GM21381 (cell line): Measurements from ENCODE around the gene NINL.
"Not testable (repeated sequence)": the region's sequence is repeated elsewhere in the genome, so short reads cannot be mapped to it uniquely, and the experiment has no call there.

ENCODE experiments used
- ATAC-seq: cut with Tn5 transposase; IDR thresholded peaks from one replicate; pipeline ENCODE4 v1.9.1; 2021; ENCODE audit warnings: mild to moderate bottlenecking, moderate library complexity; ENCODE audit not compliant: unreplicated experiment

The NINL gene

DNA sequence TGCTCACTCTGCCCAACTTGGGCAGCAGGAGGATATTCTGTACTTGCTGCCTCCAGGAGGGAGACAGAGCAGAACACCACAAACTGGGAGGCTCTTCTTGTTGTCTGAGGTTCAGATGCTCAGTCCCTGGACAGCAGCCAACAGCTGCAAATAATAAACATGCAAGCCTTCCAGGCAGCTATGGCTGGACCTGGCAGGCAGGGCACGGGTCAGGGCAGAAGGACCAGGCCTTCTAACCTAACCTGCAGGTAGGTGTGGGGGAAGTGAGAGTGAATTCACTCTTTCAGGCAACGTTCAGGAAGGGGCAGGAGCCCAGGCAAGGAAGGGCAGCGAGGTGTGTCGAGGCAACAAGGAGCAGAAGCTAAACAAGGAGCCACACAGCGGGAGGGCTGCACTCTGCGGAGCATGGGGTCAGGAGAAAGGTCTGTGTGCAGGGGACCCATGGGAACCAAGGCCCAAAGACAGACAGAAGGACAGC, 31.5 kb downstream of the NINL start:
- no peak for ATAC-seq

DNA sequence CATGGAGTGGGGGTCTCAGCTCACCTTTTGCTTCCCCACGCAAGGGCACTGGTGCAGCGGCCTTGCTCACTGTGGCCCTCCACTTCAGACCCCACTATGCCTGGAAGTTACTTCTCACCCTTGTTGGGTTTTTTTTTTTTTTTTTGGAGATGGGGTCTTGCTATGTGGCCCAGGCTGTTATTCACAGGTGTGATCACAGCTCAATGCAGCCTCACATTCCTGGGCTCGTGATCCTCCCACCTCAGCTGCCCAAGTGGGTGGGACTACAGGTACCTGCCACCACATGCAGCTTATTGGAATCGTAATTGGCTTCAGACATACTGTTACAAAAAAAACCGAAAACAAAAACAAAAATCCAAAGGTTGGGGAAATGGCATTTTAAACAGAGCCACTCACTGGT, 32.4 kb downstream of the NINL start:
- no peak for ATAC-seq

DNA sequence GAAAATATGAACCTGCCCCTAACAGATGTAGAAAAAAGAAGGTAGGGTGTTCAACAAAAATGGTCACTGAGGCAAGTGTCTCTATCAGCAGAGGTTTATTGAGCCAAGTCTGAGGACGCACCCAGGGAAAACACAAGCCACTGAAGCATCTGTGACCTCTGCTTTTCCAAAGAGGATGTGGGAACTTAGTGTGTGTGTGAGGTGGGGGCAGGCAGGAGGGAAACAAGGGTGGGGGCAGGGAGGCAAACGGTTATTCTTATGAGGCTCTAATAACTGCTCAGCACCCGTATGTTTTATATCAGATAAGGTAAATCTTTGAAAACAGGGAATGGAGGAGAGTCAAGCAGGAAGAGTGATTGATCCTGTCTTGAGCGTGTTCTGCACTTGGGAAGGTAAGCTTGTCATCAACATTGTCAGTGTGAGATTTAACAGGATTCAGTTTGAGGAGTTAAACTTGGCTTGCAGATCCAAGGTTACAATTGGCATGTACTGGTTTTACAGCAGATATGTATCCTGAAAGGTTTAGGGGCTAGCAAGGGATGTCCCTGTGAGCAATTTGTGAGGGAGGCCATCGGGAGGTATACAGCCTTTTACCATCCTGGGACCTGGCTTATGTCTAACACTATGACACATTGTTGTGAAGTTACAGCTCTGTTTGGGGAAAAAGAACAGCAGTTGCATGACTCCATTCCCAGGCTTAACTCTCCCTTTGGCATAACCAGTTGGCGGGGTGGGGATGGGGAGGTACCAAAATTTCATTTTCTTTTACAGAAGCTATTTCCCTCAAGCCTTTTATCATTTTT, 33.7 kb downstream of the NINL start:
- ATAC-seq = no peak

DNA sequence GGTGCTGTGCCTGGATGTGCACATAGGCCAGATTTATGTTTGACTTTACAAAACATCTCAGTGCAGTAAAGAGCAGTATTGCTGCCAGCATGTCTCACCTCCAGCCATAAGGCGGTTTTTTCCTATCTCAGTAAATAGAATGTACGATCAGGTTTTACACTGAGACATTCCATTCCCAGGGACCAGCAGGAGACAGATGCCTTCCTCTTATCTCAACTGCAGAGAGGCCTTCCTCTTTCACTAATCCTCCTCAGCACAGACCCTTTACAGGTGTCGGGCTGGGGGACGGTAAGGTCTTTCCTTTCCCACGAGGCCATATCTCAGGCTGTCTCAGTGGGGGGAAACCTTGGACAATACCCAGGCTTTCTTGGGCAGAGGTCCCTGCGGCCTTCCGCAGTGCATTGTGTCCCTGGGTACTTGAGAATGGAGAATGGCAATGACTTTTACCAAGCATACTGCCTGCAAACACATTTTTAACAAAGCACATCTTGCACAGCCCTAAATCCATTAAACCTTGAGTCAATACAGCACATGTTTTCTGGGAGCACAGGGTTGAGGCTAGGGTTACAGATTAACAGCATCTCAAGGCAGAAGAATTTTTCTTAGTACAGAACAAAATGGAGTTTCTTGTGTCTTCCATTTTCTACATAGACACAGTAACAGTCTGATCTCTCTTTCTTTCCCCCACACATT, 34.5 kb downstream of the NINL start:
- not testable (repeated sequence) for ATAC-seq

DNA sequence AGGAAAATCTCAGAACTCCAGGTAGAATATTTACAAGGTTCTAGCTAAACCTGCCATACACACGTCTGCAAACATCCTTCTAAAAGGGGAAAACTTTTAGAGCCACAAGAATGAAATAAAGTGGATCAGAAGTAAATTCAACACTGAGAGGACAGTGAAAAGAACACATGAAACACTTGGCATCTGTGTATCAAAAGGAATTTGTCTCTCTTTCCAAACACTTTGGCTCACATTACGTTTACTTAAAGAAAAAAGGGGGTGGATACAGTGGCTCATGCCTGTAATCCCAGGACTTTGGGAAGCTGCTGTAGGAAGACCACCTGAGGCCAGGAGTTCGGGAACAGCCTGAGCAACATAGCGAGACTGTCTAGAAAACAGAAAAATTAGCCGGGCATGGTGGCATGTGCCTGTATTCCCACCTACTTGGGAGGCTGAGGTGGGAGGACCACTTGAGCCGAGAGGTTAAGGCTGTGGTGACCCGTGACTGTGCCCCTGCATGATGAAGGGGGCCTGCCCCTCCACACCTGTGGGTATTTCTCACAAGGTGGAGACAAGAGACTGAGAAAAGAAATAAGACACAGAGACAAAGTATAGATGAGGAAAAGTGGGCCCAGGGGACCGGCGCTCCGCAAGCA, 35.4 kb downstream of the NINL start:
- no peak for ATAC-seq

DNA sequence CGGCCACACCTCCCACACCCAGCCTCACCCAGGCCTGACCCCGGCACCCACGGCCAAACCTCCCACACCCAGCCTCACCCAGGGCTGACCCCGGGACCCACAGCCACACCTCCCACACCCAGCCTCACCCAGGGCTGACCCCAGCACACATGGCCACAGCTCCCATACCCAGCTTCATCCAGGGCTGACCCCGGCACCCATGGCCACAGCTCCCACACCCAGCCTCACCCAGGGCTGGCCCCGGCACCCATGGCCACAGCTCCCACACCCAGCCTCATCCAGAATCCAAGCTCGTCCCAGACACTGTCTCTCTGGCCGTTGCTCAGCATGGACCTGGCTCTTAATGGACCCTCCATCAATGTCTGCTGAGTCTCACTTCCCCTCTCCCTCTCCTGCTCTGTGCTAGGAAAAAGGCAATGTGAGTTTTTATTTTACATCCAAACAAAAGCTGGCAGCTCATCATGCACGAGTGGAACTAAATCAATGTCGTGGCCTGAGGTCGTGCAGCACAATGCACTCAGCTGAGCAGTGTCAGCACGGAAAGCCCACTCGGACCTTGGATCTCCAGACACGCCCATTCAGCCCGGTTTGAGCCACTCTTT, 36.1 kb downstream of the NINL start:
- ATAC-seq = no peak

DNA sequence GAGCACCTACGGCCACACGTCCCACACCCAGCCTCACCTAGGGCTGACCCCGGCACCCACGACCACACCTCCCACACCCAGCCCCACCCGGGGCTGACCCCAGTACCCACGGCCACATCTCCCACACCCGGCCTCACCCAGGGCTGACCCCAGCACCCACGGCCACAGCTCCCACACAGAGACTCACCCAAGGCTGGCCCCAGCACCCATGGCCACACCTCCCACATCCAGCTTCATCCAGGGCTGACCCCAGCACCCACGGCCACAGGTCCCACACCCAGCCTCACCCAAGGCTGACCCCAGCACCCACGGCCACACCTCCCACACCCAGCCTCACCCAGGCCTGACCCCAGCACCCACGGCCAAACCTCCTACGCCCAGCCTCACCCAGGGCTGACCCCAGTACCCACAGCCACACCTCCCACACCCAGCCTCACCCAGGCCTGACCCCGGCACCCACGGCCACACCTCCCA, 36.7 kb downstream of the NINL start:
- ATAC-seq = no peak

DNA sequence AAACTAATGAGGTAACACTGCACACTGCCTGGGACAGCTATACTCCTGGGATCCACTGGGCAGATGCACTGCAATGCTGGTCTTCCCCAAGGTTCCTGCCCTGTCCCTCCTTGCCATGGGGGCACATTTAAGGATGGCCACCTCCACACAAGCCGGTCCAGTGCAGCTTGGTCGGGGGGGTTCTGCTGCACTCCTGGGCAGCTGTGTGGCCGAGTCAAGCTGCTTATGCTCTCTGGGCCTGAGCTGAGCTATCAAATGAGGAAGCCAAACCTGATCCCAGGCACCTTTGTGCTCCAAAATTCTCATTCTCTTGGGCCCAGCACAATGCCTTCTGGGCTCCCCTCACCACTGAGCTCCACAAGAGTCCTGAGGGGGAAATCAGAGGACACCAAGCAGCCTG, 37.3 kb downstream of the NINL start:
- no peak for ATAC-seq

DNA sequence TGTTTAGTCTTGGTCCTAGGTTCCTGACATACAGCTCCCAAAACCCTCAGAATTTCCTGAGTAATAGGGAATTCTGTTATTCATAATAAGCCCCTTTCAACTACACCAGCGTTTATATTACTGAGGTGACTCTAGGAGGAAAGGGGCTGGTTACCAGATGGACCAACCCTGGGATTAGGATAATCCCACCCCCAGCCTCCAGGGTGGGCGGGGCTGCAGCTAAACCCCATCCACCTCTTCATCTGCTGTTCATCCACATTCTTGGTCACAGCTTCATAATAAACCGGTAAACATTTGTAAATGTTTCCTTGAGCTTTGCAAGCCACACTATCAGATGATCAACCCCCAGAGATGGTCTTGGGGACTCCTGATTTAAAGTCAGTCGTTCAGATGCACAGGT, 38.3 kb downstream of the NINL start:
- no peak for ATAC-seq

DNA sequence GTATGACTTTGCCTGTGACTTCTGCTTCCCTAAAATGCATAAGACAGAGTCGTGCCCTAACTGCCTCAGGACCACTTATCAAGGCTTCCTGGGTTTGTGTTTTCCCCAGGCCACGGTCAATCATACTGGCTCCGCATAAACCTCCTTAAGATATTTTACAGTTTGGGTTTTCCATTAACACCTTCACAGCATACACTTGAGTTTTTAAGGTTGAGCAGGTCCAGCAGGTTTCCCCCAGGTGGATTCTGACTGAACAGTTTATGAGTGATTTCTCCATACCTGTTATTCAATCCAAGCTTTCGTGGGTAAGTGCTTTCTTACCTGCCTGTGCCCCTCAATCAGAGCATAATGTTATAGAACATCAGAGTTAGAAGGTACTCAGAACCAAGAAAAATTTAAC, 39.3 kb downstream of the NINL start:
- no peak for ATAC-seq

DNA sequence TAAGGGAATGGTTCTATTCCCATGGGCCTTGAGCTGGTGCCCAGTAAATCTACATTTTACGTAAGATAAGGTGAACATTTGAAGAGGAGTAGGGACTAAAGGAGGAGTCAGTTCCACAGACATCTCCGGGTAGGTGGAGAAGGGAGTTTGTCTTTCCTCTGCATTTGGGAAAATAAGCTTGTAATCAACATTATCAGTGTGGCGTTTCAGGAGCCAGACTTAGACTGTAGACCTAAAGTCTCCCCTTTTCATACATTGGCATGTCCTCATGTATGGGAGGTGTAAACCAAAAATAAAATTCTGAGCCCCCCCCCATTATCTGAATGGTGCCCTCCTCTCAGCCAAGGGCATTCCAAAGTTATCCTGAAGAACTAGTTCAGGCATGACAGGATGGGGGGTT, 40.2 kb downstream of the NINL start:
- no peak for ATAC-seq

DNA sequence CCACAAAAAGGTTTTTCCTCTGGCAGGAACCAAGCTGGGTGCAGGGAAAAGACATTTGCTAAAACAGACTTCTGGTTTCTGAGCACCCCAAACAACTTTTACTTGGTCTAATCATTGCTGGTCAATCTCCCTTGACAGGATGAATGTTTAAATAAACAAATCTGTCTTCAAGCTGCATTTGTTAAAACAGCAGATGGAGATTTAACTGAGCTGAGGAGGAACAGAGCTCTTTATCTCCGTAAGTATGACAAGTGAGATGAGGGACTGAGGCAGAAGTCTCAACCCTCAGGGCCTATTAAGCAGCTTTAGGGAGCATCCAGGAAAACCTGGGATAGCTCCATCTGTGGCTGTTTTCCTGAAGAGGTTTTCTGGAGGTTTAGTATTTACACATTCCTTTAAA, 40.6 kb downstream of the NINL start:
- no peak for ATAC-seq

DNA sequence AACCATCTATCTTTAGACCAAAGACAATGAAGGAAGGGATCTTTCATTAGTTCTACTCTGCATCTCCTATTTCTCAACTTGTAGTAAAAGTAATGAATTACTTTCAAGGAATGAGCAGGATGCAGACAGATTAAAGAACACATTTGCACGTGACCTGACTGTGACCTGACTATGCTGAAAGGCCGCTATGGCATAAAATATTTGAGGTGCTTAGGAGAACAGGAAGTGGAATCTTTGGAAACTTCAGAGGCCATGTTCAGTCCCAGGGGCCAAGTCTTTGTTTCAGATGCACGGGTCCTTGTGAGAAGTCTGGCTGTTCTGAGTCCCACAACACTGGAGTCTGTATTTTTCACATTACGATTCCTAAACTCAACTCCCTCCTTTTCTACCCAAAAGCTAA, 41.0 kb downstream of the NINL start:
- no peak for ATAC-seq

DNA sequence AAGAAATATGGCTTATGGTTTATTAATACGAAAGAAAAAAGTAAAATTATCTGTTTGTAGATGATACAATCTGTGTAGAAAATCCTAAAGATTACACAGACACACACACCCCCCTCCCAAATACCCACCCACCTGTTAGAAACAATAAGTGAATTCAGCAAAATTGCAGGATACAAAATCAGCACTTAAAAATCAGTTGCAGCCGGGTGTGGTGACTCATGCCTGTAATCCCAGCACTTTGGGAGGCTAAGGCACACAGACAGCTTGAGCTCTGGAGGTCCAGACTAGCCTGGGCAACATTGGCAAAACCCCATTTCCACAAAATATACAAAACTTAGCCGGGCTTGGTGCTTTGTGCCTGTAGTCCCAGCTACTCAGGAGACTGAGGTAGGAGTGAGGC, 42.3 kb downstream of the NINL start:
- no peak for ATAC-seq

DNA sequence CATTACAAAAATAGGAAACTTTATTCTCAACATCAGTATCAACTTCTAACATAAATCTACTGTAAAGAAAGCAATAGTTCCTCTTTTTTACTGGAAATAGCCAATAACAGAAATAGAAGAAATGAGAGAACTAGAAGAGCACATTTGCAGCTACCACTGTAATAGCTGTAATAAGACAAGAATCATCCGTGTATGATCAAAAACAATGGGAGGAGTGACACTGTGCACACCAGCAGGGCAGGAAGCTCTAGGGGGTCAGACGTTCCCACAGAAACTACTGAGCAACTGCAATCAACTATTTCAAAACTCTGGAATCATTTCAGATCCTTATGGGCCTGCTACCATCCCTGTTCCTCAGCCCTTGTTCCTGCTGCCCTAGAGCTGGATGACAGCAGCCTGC, 43.7 kb downstream of the NINL start:
- ATAC-seq = no peak

DNA sequence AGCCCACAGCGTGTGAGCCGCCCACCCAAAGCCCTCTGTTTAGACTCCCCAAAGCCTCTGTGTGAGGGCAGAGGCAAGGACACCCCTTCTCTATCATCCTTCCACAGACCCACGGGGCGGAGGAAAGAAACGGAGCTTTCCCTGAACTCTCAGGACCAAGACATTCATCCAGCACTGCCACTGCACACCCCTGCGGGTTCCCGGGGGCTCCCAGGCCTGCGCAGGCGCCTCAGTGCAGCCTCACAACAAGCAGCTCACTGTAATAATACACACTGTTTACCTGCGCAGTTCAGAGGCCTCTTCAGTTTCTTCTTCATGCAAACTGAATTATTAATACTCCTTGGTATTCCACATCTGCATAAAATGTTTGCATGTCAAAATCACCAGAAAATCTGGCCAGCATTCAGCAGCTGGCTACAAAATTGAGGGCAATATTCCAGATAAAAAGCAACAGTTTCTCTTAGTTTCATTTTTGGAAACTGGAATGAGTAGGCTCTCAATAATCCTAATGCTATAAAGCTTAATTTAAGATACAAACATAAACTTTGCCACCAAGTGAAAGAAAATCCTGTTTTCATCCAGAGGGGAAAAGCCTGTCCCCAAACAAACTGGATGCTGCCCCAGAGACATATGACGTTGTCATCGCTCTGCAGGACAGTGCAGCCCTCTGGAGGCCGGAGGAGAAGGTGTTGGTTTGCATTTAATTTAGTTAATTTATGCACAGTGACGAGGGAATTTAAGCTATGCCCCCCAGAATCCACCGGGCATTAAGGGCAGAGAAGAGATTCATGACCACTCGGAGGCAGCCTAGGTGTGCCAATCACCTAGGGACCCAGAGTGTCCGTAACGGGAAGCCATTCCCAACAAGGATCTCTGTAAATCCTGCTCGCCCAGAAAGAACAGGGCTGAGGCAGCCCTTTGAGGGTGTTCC, 45.3 kb downstream of the NINL start:
- no peak for ATAC-seq

DNA sequence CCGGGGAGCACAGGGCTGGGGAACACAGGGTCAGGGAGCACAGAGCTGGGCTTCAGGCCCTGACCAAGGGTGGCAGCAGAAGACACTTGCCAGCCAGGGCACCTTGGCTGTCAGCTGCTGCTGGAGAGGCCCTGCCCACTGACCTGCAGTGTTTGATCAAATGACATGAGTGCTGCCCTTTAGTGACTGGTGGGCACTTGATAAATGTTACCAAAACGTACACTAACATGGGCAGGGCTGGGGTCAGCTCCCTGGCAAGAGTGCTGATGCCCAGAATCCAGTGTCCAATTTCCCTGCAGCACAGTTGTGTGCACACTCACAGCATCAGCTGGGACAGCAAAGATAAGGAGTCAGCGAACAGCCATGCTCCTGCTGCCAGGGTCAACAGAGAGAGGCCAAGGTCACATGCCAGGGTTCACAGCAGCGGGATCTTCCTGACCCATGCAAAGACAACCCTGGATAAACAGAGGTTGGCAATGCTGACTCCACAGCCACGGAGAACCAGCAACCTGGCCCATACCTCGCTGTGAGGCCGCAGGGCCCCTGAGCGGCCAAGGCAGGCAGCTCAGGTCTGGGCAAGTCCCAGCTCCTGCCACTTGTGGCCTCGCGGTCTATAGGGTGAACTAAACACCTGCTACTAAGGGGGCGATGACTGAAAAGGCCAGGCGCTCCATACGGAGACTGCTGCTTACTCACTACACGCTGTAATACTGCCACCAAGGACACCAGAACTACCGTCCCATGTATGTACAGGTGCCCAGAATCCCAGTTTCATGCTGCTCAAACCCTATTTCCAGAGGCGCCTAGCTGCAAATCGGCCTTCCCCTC, 46.3 kb downstream of the NINL start:
- ATAC-seq = no peak

DNA sequence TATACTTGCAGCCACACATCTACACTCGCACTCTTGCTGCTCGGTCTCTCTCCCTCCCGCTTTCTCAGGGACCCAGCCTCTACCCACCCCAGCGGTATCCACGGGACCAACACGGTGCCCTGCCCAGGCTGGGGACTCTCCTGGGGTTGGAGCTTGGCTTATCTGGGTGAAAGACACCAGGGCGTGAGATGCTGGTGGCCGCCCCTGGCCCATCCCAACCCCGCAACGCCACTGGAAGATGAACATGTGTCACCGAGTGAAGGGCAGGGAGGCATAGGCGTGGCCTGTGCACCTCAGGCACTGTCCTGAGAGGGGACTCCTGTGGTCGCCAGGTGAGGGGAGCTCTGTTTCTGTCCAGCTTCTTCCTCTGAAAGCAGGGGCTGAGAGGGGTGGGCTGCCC, 47.4 kb downstream of the NINL start:
- ATAC-seq = no peak

DNA sequence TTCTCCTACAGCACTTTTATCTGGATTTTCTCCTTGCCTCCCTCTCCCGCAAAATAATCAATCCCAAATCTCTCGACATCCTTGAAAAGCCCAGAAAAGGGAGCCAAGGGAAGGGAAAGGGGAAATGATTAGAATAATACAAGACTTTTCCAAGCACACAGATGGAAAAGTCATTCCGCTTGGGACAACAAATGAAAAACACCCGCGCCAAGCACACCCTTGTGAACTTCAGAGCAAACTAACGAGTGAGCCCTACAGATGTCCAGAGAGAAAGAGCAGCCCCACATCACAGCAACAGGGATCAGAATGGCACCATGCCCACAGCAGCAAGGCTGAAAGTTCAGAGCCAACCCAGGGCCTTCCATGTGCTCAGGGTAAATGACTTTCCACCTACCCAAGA, 49.6 kb downstream of the NINL start:
- no peak for ATAC-seq

DNA sequence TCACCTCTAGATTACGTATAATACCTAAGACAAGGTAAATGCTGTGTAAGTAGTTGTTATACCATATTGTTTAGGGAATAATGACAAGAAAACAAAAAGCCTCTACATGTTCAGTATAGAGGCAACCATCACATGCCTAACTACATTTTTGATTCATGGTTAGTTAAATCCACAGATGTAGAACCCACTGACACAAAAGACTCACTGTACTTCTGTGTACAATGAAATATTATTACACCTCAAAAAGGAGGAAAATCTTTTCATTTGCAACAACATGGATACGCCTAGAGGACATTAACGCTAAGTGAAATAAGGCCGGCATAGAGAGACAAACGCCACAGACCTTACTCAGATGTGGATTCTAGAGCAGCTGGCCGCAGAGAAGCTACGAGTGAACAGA, 50.5 kb downstream of the NINL start:
- ATAC-seq = no peak
